GM13976 (cell line): ENCODE results near the gene MYO9B.

Experiments used
- DNase-seq: peaks from one replicate; pipeline ENCODE4 v3.0.0; 2012; ENCODE audit warnings: low spot score
- CTCF ChIP-seq: IDR thresholded peaks from 2 replicates; pipeline ENCODE4 v1.5.1; 2012; ENCODE audit warnings: borderline replicate concordance, mild to moderate bottlenecking; ENCODE audit not compliant: insufficient read depth; ENCODE audit errors: extremely low read depth, missing control alignments, control extremely low read depth
- in situ Hi-C: fragments of 300-500 bp; cut with MboI; formaldehyde crosslinking; loops from one replicate; pipeline ENCODE4 v1.12.0; 2022; ENCODE audit warnings: low sequenced_read_pairs, mixed read lengths, inconsistent platforms; ENCODE audit not compliant: unreplicated experiment

The MYO9B gene

DNA sequence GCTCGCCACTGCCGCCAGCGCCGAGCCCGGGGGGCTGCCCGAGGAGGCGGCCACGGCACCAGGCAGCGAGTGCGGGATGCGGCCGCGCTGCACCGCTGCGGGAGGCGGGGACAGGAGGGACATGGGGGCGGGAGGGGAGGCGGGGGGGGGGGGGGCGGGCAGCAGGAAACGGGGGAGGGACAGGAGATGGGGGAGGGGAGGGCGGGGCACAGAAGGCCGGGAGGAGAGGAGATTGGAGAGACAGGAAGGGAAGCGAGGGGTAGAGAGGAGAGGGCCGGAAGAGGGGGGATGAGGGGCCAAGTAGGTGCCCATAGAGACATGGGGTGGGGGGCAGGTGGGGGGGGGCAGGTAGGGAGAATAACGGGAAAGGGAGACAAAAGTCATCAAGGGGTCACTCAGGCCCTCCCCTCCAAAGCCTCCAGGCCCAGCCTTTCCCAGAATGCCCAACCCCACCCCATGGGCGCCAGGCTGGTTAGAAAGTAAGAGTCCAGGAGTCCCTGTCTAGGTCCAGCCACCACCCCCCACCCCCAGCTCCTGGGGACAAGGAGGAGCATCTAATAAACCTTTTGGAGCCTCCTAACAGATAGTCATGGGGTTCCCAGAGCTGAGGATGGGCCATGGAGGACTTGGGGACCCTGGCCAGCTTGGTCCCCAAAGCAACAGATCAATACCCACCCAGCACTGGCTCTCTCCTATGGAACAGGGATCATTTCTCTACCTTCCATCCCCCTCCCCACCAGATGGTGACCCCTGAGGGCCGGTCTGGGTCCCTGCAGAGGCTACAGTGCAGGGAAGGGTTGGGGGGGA is 160.6 kb downstream of the MYO9B start:
- TF ChIP-seq CTCF = no peak
- DNase-seq = no peak

DNA sequence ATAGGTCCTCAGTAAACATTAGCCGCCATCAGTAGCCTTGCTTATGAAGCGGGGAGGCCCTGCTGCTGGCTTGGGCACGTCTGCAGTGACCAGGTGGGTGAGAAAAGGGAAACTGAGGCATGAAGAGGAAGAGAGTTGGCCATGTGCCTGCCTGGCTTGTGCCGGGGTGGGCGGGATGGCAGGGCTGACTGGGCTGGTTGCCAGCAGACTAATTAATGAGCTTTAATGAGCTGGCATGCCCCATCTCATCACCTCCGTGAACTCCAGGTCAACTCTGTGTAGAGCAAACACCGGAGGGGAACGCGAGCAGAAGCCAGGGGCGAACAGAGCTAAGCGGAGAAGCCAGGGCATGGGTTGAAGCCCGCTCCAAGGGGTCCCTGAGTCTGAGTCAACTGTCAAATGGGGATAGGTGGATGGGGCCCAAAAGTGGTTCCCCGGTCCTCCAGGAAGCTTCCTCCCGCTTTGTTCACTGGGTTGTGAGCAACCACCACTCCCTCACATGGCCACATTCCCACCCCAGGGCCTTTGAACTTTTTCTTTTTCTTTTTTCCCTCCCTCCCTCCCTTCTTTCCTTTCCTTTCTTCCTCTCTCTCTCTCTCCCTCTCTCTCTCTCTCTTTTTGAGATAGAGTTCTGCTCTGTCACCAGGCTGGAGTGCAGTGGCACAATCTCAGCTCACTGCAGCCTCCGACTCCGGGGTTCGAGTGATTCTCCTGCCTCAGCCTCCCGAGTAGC is 161.4 kb downstream of the MYO9B start:
- in situ Hi-C loops = loop anchor here (25.0 kb wide), 1 partner anchor 175 kb away; no protein-coding TSS in a partner anchor
- DNase-seq = no peak
- no peak for TF ChIP-seq CTCF

More for the DNA sequence above, 160.6 kb downstream of the MYO9B start:
- in situ Hi-C loops = loop anchor here (25.0 kb wide), 1 partner anchor 174 kb away; no protein-coding TSS in a partner anchor

- in situ Hi-C loops = loop anchor here (25.0 kb wide), 1 partner anchor 176 kb away; no protein-coding TSS in a partner anchor
- DNase-seq = no peak
- TF ChIP-seq CTCF = no peak
Observed at GRCh38 chr19:17237747-17238706, 162.4 kb downstream of the MYO9B start.

GRCh38 chr19:17240062-17240752 is 164.6 kb downstream of the MYO9B start:
- in situ Hi-C loops = loop anchor here (25.0 kb wide), 1 partner anchor 178 kb away; no protein-coding TSS in a partner anchor
- DNase-seq = no peak
- no peak for TF ChIP-seq CTCF

DNA sequence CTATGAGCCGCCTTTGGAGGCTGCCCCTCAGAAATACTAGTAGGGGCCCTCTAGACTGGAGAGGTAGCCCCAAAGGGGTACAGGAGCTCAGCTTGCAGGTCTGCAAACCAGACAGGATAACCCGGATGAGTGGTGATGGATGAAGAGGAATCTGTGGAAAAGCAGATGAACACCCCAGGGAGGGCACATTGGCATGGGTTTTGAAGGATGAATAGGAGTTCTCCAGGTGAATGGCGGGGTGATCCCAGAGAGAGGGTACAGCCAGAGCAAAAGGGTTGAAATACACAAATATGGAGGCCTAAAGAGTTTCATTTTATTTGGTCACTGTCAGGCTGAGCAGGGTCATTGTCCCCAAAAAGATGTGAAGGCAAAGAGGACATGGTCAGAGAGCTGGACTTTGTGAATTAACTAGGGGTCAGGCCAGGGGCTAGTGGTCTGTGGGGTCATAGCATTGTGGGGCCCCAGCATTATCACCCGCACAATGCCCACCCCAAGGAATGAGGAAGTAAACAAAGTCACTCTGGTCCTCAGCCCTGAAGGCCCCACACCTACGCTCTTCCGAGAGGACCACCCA is 165.3 kb downstream of the MYO9B start:
- in situ Hi-C loops = loop anchor here (25.0 kb wide), 1 partner anchor 179 kb away; no protein-coding TSS in a partner anchor
- no peak for DNase-seq
- TF ChIP-seq CTCF = no peak
